Stimulated activated CD8-positive, alpha-beta memory T cell treated with anti-CD3 and anti-CD28 coated beads, Interleukin-7, amount 100 ng/mL, for 24 hours (primary cell): ENCODE measurements around the gene TXNL4B.

ENCODE experiments used
- DNase-seq: peaks from one replicate; pipeline ENCODE4 v3.0.0-alpha.2; 2020; ENCODE audit warnings: low read depth

Gene TXNL4B

DNA sequence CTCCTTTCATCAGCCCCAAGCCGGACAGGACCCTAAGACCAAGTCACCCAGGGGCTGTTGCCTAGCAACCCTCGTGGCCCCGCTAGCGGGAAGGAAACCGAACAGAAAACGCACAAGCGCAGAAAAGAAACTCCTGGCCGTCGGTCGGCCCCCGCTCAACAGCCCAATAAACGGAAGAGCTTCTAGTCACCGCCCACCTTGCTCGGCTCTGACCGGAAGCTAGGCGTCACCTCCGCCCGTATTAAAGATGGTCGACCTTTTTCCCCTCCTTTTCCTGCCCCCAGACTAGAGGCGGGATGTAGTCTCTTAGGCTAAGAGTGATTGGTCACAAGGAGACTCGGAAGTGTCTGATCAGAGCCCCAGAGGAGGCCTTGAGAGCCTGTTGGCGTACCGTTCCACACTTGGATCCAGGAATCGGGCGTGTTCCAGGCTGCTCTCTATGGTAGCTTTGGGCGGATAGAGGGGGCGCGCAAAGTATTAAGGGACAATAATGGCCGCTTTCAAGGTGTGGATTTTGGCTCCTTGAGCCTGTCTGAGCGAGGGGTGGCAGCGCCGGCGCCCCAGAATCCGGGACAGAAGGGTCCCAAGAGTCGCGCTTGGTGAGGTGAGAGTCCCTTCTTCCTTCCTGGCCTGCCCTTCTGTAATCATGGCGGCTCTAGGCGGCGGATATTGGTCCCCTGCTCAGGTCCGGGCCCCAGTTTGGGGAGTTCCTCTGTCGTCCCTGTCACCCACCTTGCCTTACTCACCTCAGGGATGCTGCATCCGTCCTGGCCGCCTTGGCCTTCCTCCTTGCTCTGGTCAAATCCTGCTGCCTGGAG is at the start of gene TXNL4B, which contains the start of gene DHX38:
Gene TXNL4B (minus strand): TSS at position 173 of the 818 bp plus-strand sequence. CDS start 2,871 bp downstream, outside the sequence.
Gene DHX38 (plus strand): TSS at position 400 of the 818 bp plus-strand sequence. CDS start 2,311 bp downstream, outside the sequence.
- peak; percentile 78 for DNase-seq

DNA sequence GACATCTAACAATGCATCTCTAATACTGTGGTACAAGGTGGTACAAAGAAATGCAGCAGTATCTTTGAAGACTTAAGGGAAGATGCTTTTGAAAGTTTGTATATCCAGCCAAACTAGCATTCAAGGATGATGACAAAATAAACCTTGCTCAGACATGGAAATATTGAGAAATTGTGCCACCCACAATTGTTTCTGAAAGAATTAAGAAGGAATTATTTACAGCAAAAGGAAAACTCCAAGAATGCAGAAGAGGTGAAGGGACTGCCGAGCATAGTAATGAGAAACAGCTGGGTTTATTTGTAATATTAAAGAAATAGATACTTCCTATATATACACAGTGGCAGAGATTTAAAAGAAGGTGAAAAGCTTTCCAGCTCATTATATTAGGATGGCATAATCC is 49.1 kb upstream of the TXNL4B start:
- DNase-seq = no peak

DNA sequence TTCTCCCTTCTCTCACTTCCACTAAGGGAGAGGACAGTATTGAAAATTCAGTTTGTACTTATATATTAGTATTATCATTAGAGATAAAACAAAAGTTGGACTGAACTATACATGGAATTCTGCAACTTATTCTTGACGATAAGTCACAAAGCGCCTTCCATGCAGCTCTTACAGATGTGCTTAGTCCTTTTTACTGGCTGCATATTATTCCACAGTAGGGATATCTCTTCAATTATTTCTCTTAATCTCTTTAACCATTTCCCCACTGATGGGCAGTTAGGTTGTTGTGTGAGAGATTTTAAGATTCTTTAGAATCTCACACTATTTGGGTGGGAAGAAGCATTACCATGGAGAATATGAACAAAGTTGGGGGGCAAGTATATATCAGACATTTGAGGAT is 46.5 kb upstream of the TXNL4B start:
- DNase-seq = no peak

DNA sequence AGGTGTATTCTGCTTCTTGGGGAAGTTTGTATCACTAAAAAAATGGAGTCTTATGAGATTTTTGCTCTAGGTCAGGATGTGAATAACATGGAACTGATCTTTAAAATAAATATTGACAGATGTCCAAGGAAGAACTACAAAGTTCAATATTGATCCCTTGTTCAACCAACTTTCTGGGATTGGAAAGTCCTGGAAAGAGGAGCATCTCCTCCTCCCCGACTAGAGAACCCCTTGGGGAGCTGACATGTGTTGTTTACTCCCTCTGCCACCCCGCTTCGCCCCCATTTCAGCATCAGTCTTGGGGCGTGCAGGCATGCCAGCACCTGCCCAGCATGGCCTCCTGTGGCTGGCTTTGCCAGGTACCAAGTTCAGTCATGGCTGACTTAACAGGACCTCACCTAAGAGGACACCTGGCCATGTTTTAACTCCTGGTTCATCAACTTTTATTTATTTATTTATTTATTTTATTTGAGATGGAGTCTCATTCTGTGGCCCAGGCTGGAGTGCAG is 44.7 kb upstream of the TXNL4B start:
- DNase-seq = no peak

DNA sequence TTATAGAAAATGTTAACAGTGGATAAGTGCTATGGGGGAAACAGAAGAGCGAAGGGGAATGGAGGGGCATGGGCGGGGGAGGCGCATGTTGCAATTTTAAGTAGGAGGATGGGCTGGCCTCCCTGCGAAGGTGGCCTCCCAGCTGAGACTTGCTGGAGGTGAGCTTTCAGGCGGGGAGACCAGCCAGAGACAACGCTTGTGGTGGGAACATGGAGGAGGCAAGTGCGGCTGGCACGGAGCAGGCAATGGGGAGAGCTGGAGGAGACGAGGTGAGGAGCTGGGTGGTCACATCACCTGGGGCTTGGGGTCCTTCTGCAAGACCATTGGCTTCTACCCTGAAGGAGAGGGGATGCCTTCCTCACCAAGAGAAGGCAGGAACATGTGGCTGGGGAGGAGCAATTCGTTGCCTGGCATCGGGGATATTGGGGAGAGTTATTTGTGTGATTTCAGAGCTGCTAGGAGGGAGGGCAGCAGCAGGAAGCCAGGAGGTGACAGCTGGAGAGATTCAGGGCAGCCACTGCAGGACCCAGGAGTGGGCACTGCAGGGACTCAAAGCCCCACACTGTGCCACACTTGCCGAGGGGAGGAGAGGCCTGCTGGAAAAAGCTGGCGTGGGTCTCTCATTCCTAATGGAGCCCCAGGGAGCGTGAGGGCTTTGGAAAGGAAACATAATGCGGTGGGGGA is 44.1 kb upstream of the TXNL4B start:
- no peak for DNase-seq

DNA sequence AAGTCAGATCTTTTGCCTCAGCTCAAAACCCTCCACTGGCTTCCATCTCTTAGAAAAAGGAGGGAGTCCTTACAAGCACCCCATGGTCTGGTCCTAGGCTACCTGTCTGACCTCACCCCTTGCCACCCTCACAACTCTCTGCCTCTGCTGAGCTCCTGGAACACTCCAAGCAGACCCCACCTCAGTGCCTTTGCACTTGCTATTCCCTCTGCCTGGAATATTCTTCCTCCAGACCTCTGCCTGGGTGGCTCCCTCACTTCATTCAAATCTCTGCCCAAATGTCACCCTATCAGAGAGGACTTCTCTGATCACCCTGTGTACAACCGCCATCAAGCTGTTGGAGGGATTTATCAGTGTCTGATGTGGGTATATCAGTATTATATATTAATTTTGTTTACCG is 41.1 kb upstream of the TXNL4B start:
- no peak for DNase-seq

DNA sequence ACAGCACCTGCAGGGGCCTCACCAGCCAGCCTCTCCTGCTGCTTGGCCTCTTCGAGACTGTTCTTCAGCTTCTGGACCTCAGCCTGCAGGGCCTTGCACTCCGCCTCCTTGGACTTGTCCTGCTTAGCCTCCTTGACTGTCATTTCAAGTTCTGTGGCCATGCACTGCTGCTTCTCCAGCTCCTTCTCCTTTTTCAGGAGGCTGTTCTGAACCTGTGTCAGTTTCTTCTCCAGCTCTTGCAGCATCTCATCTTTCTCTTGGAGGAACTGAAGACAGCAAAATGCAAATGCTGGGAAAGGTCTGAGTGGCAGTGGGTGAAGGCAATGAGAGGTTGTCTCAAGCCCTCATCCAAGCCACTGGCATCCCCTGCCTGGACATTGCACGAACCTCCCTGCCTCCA is 39.3 kb upstream of the TXNL4B start:
- DNase-seq = no peak

DNA sequence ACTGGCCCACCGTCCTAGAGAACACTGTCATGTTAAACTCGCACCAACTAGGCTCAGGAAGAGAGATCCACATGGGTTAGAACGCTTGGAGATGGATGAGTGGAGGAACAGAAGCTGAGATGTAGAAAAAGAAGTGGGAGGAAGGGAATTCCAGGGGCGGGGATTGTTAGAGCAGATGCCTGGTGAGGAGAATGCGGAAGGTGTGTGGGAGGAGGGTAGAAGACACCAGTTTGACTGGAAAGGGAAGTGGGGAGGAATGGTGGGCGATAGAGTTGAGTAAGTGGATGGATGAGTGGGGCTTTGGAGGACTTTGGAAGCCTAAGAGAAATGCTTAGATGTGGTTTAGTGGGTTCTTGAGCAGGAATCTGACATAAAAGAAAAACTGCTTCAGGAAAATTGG is 37.6 kb upstream of the TXNL4B start:
- no peak for DNase-seq

DNA sequence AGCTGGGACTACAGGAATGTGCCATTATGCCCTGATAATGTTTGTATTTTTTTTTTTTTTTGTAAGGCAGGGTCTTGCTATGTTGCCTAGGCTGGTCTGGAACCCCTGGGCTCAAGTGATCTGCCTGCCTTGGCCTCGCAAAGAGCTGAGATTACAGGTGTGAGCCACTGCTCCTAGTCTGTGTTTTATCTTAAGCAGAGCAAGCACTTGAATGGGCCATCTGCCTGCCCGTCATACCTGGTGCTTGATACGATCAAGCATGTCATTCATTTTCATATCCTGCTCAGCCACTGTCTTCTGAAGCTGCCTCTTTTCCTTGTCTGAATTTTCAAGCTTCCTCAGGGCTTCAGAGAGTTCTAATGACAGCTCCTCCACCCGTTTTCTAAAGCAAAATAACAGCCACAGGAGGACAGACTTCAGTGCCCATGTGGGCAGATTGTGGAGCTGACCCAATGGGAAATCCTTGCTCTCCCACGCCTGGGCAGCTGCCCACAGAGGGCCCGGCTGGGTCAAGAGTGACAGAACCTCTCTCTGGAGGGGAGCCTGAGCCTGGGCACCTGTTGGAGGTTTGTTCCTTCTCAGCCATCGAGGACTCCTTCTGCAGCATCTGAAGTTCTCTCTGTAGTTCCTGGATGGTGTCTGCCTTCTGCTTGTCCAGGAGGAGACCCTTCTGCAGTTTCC is 36.7 kb upstream of the TXNL4B start:
- no peak for DNase-seq

DNA sequence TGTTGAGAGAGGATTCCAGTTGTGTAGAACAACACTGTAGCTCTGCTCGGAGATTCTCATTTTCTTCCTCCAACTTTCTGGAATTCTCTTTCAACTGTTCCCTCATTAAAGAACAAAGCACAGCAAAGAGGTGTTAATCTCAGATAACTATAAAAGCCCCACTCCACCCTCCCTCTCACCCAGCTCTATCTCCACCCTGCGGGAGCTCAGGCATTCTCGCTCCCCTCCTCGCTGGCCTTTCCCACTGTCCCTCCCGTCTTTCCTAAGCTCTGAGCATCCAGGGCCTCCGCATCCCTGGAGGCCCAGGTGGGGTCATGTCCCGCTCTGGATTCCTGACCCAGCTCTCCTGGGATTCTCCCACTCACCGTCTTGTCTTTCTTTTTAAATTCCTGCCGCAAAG is 35.3 kb upstream of the TXNL4B start:
- DNase-seq = no peak

DNA sequence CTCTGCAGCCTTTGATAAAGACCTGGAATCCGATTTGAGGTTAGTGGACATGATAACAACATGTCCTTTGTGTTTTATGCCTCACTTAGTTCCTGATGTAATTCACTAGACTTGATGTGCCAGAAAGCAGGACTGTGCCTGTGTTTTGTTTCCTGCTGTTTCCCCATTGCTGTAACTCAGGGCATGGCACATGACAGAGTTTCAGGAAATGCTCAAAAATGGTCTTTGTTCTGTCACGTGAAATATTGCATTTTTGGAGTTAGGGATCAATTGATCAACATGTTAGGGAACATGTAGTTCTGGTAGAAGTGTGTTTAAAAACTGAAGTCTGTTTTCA is 33.0 kb upstream of the TXNL4B start:
- no peak for DNase-seq

DNA sequence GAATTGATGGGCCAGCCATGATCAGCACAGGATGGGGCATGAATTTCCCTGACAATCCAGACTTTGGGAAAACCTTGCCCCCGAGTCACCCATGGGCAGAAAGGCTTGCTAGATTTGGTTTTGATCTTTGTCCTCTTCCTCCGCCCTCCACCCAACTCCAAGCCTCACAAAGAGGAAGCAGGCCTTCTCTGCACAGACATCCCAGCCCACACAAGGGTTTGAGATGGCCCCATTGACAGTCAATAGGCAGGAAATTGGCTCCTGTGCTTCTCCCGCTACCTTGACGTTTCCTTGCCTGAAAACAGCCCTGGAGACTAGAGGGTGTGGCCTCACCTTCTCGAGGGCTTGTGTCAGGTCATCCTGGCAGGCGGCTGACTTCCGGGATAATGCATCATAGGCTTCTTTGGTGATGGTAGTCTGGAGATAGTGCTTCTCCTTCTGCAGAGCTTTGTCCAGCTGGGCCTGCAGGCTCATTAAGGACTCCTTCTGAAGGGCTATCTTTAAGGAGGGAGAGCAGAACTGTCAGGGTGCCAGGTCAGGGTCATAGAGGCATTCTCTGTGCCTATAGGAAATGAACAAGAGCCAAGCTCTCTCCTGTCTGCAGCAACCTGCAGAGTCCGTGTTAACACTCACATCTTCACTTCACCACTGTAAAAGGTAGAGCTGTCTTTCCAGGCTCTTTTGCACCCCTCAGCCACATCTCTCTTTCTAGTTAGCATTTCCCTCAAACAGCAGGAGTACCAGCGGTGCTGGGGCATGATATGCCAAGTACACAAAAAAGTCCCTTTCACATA is 32.4 kb upstream of the TXNL4B start:
- DNase-seq = no peak

DNA sequence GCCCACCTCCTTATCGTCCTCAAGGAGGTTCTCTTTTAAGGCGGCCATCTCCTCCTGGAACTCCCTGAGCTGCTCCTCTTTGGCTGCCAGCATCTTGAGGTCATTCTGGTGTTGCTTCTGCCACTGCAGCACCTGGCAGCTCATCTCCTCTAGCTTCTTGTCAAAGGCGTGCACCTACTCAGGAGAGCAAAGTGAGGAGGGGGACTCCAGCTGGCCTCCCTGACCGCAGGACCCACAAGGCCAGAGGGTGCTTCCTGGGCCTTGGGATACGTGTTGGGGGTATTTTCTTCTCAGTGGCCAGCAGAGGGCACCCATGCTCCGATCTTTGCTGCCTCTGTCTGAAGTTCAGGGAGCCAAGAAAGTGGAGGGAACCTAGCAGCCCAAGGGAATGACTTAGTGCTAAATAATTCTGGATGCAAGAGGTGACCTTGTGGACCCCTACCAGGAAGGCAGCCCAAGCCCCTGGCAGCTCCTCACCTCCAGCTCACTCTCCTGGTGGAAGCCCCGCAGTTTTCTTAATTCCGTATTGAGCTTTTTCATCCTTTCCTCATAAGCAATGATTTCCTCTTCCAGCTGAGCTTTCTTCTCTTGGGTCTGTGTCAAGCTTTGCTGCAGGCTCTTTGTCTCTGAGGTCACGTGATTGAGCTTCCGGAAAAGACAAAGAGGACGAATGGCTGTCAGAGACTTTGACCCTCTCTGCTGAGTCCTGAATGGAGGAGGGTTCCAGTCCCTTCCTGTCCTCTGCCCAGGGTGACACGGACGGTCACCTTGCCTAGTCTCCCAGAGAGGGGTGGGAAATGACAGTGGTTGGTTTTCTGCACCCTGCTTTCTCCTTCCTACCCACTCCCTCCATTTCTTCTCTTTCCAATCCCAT is 31.6 kb upstream of the TXNL4B start:
- peak; percentile 30 for DNase-seq

DNA sequence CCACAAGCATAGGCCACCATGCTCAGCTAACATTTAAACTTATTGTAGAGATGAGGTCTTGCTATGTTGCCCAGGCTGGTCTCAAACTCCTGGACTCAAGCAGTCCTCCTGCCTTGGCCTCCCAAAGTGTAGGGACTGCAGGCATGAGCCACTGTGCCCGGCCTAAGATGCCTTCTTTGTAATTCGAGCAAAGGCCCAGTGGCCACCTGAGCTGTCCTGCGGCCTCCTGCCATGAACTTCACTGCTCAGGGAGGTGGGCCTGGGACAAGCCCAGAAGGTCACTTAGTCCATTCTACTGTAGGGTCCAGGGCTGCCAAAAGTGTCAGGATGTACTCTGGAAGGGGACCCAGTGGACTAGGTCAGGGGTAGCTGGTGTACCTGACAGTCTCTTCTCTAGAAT is 30.7 kb upstream of the TXNL4B start:
- DNase-seq = no peak

DNA sequence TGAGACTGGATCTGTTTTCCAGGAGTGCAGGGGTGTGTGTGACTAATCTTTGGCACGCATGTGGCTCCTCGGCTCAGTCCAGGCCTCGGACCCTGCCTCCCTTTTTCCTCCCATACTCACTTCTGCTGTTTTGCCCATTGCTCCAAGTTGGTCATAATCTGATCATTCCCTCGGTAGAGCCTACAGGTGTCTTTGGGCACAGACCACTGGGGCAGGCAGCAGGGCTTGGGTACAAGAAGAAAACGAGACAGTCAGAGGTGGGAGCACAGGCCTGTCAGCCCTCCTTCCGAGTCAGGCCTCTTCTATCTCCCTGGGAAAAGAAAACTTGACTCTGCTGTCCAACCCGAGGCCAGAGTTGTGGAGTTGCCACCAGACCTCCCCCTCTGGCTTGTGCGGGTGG is 30.0 kb upstream of the TXNL4B start:
- no peak for DNase-seq

DNA sequence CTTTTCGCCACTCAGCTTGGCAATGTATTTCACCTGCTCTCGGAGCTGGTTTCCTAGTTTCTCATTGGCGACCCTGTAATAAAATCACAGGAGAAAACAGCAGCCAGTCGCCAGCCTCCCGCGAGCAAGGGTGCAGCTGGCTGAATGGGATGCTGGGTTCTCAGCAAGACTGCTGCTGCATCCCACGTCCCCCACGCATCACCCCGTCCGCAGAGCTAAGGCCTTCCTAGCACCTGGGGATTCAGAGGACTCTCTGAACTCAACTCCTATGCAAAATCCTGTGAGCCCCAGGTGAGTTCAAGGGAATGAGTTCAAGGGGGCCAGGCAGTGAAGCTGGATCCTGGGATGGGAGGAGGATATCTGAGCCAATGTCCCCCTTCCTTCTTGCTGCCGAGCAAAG is 29.5 kb upstream of the TXNL4B start:
- DNase-seq = no peak

DNA sequence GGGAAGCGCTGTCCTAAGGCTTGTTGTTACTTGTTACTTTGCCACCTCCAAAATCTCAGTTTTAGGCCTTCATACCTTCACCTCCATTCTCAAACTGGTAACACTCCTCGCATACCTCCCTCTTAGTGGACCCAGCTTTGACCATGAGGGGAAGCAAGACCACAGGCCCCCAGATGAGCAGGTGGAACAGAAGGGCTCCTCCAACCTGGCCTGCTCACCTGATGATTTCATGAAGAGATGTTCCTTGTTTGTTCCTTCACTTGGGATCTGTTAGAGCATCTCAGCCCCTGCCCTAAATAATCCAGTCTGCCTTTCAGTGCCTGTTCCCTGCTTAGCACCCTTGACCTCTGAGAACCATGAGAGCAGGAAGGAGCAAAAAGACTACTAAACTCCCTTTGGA is 28.9 kb upstream of the TXNL4B start:
- DNase-seq = no peak

DNA sequence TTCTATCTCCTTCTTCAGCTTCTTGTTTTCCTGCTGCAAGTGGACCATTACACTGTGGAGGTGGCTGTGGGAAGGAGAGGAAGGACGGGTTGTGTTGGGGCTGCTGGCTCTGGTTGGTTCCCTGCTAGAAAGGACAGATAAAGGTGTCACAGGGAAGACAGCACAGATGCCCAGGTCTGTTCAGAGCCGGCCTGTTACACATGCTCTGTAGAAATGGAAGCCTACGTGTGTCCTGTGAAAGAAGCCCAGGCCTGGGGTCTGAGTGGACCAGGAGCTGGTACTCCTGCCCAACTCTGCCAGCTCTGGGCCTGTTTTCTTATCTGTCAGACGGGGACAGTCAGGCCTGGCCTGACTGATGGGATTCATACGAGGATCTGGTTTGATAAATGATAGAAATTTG is 26.6 kb upstream of the TXNL4B start:
- DNase-seq = no peak

DNA sequence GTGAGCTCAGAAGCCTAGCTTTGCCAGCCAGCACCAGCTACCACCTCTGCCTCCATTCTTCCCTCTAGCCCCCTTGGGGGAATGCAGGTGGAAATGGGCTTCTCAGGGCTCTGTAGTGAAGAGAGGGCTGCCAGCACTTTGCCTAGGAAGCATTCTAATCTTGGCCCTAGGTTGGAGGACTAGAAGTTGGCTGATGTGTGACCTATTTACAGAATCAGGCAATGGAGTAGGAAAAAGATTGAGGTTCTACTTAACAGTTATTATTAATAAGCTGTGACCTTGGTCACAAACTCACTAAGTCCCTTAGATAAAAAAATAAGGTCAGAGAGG is 20.2 kb upstream of the TXNL4B start:
- DNase-seq = no peak

DNA sequence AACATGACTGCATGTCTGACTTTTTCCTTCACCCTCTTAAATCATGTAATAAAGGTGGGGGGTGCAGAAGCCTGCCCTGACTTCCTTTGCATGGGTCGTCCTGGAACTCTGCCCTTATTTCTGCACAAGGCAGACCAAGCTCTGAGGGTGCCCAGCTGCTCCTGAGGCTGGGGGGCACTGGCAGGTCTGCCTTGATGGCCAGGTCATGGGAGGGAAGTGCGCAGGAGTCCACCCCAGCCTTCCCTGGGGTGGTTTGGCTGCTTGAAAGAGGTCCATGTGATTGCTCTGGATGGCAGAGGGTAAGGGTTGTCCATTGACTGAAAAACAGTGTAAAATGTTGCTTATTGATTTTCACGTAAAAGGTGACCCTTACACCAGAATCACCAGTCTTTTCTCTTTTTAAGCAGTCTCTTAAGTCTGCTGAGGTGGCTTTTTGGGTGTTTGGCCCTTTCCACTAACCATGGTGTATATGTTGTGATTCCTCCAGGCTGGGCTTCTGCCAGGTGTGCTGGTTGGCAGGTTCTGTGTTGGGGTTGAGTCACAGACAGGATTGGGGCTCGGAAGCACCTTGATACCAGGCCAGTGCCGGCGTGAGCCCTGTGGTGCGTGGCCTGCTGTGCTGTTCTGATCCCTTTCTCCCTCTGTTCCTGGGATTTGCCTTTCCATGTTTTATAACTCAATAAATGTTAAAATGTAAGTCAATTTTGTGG is 19.6 kb upstream of the TXNL4B start:
- no peak for DNase-seq

DNA sequence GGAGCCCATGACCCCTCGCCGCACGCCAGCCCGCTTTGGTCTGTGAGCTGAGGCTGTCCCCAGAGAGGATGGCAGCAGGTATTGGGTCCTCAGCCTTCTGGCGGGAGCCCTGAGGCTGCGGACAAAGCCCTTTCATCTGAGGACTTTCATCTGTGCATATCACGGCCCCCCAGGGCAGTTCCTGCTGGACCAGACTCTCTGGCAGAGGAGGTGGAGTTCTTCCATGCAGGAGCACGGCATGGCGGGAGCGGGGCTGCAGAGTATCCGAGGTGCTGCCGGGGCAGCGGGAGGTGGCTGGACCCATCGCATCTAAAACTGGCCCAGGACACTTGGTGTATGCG is 19.0 kb upstream of the TXNL4B start:
- no peak for DNase-seq
